8988T (cell line): ENCODE measurements around the gene EVC.

Experiments
- DNase-seq: peaks from one replicate; pipeline ENCODE4 v3.0.0; 2011

Gene EVC

GRCh38 chr4:5757536-5757935 lies 46.5 kb downstream of the EVC start:
- no peak for DNase-seq

- no peak for DNase-seq
These were observed 47.0 kb downstream of the EVC start for GRCh38 chr4:5757954-5758353.

GRCh38 chr4:5758741-5759140 lies 47.7 kb downstream of the EVC start:
- DNase-seq, result no peak

GRCh38 chr4:5759236-5760075 lies 48.5 kb downstream of the EVC start:
- DNase-seq, result no peak

- no peak for DNase-seq
These were observed 49.2 kb downstream of the EVC start for GRCh38 chr4:5760246-5760645.

GRCh38 chr4:5760936-5761480 lies 50.0 kb downstream of the EVC start:
- DNase-seq, result no peak

- no peak for DNase-seq
These were observed 59.0 kb downstream of the EVC start for GRCh38 chr4:5770051-5770450.

- no peak for DNase-seq
These were observed 61.7 kb downstream of the EVC start for GRCh38 chr4:5772528-5773270.

- no peak for DNase-seq
These were observed 62.2 kb downstream of the EVC start for GRCh38 chr4:5773271-5773555.

GRCh38 chr4:5774416-5775036 lies 63.5 kb downstream of the EVC start:
- no peak for DNase-seq

GRCh38 chr4:5776510-5776909 lies 65.5 kb downstream of the EVC start:
- no peak for DNase-seq

- no peak for DNase-seq
These were observed 70.0 kb downstream of the EVC start for GRCh38 chr4:5780831-5781480.

GRCh38 chr4:5781691-5782090 lies 70.7 kb downstream of the EVC start:
- no peak for DNase-seq

- DNase-seq, result no peak
These were observed 72.0 kb downstream of the EVC start for GRCh38 chr4:5782829-5783476.

GRCh38 chr4:5783486-5783885 lies 72.5 kb downstream of the EVC start:
- no peak for DNase-seq

GRCh38 chr4:5784021-5784420 lies 73.0 kb downstream of the EVC start:
- no peak for DNase-seq

- no peak for DNase-seq
These were observed 74.1 kb downstream of the EVC start for GRCh38 chr4:5784960-5785611.

GRCh38 chr4:5785806-5786680 lies 75.0 kb downstream of the EVC start:
- no peak for DNase-seq

GRCh38 chr4:5787311-5787710 lies 76.3 kb downstream of the EVC start:
- DNase-seq, result no peak

- no peak for DNase-seq
These were observed 77.1 kb downstream of the EVC start for GRCh38 chr4:5788144-5788543.

GRCh38 chr4:5789141-5789540 lies 78.1 kb downstream of the EVC start:
- DNase-seq, result no peak
